GM19099 (cell line): Measurements from ENCODE around the gene EHMT1.

Experiments used
- POLR2A ChIP-seq: IDR thresholded peaks from 3 replicates; pipeline ENCODE4 v1.6.1; 2011; ENCODE audit warnings: low read depth; ENCODE audit not compliant: insufficient read length; ENCODE audit errors: extremely low read depth

EHMT1 gene

GRCh38 chr9:137700911-137701310, 82.1 kb downstream of the EHMT1 start:
- TF ChIP-seq POLR2A: no peak

- no peak for TF ChIP-seq POLR2A
These were observed 84.0 kb downstream of the EHMT1 start for GRCh38 chr9:137702615-137703379.

DNA sequence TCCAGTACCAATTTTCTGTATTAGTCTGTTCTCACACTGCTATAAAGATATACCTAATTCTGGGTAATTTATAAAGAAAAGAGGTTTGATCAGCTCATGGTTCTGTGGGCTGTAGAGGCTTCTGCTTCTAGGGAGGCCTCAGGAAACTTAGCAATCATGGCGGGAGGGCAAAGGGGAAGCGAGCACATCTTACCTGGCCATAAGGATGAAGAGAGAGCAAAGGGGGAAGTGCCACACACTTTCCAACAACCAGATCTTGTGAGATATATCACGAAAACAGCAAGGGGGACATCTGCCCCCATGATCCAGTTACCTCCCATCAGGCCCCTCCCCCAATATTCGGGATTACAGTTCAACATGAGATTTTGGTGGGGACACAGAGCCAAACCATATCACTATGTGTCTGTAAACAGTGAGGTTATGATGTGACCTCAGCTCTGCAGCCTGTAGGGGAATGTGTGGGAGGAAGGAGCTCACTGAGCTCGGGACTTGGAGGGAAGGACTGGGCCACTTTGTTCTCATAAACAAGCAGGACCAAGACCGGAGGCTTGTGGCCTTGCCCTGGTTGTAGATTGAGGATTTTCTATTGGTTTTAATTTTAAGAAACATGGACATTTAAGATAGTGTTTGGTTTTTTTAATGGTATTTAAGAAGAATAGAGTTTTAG, 85.2 kb downstream of the EHMT1 start:
- TF ChIP-seq POLR2A: no peak

DNA sequence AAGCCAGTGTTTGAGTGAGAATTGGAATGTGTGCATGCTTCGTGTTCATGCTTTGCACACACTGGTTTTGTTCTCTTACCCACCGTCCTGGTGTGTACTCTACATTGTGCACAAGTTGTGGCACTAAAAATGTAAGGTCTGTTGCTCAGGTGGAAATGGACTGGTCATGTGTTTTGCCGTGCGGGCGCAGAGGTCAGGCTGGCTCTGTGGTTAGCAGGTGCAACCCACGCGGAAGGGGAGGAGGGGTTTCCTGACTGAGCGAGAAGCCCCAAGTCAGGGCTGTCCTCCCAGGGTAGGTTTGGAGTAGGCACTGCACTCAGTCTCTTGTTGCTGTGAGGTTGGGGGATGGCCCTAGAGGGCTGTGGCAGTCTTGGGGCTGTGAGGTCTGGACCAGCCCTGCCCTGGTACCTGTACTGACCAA, 86.6 kb downstream of the EHMT1 start:
- TF ChIP-seq POLR2A: peak; percentile 26

- TF ChIP-seq POLR2A: peak; percentile 3
These were observed 87.1 kb downstream of the EHMT1 start for GRCh38 chr9:137705906-137706305.

GRCh38 chr9:137707361-137707760, 88.6 kb downstream of the EHMT1 start:
- TF ChIP-seq POLR2A: no peak

- no peak for TF ChIP-seq POLR2A
These were observed 89.9 kb downstream of the EHMT1 start for GRCh38 chr9:137708590-137709284.

DNA sequence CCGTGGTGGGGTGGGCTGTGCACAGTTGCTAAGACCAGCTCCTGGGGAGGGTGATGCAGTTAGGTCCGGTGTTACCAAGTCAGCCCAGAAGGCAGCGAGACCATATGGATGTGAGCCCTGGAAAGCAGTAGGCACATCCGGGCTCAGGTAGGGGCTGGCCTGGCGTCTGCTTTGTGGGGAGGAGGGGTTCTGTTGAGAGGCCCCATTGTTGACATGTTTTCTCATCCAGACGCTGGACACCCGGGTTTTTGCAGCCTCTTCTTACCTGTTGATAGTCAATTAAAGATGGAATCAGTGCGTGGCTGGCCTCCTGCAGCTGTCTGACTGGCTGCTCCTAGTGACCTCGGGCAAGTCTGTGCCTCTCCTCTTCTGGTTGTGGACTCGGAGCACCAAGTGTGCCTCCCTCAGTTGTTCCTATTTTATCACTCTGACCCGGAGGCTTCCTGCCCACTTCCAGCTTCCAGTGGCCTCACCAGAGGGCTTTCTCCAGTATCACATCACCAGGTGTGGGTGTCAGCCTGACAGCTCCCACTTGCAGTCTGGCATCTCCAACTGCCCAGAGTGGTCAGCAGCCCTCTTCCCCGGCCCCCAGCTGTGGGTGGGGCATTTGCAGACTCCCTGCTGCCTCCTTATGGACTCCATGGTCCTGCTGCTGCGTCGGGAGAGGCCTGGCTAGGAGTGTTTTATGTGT, 90.8 kb downstream of the EHMT1 start:
- no peak for TF ChIP-seq POLR2A

DNA sequence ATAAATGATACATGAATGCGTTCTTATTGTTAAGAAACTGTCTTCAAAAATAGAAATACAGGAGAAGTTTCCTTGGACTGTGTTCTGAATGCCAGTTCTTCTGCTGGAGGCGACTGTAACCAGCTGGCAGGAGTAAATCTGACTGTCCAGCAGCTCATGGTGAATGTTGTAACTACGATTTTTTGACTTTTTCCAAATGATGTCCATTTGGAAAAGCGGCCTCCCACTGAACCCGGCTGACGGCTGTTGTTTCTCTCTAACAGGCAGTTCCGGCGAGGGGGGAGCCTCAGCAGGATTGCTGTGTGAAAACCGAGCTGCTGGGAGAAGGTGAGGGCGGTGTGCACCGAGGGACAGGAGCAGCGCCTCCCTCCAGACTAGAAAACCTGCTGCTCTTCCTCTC, 91.9 kb downstream of the EHMT1 start:
- no peak for TF ChIP-seq POLR2A

DNA sequence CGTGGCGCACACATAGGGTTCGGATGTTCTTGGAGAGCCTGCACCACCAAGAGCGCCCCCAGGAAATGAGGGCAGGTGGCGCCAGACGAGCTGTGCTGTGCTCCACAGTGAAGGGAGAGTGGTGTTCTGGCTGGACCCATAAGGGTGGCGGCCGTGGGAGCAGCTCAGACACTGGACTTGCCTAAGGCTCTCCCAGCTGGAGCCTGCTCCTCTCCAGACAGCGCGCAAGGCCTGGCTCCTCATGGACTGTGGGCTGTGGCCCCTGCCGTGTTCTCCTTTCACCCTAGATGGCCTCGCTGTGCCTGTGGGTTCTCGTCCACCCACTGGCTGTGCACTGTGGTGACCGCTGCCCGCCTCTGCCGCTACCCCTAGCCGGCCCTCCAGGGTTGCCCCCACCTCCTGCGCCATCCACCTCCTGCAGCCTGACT, 92.9 kb downstream of the EHMT1 start:
- TF ChIP-seq POLR2A: no peak

DNA sequence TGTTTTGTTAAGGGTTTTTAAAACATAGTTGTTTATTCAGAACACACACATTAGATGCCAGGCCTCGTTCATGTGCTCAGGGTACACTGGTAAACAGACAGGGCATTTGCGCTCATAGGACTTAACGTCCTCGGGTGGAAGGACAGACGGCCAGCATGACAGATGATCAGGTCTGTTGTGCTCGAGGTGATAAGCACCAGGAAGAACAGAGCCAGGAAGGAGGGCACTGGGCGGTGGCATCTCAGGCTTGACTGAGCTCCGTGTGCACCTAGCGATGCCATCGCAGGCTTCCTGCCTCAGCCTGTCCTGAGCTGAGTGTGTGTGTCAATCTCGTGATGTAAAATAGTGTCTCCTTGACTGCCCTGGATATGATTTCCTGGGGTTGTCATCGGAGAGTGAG, 96.5 kb downstream of the EHMT1 start:
- TF ChIP-seq POLR2A: no peak

- no peak for TF ChIP-seq POLR2A
These were observed 98.0 kb downstream of the EHMT1 start for GRCh38 chr9:137716694-137717287.

- TF ChIP-seq POLR2A: no peak
These were observed 99.0 kb downstream of the EHMT1 start for GRCh38 chr9:137717776-137718327.

GRCh38 chr9:137719194-137719593, 100.4 kb downstream of the EHMT1 start:
- TF ChIP-seq POLR2A: no peak
